DMS153 (cell line): ENCODE results near the gene CDC73.
"Not testable (repeated sequence)": the region's sequence is repeated elsewhere in the genome, so short reads cannot be mapped to it uniquely, and the experiment has no call there.

ENCODE experiments used
- DNase-seq: peaks from one replicate; lab custom pipeline; 2025; lab: John Stamatoyannopoulos, UW

The CDC73 gene

GRCh38 chr1:193113992-193114332 lies 7.9 kb upstream of the CDC73 start:
- DNase-seq: no peak

DNA sequence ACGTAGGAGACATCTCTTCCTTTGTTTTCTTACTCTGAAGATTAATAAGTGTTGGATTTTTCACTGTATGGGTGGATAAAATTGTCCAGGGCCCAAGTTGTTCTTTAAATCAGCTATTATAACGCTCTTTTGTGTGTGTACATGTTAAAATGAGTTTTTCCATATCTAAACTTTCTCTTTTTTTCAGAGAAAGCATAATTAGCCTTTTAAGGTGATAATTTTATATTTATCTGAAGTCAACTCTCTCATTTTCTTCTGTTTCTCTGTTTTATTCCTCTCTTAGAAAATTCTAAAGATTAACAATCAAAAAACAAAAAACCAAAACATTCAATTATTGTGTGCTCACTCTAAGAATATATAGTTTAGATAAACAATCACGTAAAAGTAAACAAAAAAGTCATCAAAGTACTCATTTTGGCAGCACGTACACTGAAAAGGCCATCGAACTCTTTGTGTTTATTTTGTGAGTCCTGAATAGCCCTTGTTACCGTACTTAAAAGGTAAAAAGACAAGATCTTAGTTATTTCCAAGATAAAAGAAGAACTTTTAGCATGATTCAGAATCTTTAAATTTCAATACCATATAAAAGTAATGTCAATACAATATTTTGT lies 7.2 kb upstream of the CDC73 start:
- no peak for DNase-seq

DNA sequence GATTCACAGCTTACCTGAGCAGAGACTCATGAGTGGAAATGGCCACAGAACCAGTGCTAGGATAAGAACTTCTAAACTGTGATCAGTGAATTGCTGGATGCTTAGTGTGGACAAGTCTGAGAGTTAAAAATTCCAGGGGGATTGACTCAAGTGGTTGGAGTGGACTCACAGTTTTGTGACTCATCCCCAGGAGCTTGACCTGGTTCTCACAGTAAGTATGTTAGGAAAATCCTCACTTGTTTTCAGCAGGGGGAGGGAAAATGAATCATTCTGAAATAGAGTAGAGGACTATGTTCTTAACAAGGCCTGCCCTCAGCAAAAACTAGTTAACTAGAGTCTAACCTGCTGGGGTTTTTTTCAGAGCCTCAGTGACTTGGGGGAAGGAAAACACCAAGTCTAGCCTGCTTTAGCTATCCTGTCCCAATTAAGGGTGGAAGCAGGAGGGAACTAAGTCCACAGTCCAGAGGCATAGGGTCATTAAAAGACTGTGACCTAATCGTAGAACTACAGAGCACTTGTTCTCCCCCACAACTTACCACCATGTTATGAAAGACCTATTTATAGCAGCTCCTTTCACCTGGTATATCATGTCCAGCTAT lies 6.1 kb upstream of the CDC73 start:
- no peak for DNase-seq

- not testable (repeated sequence) for DNase-seq
These were observed 4.7 kb upstream of the CDC73 start for GRCh38 chr1:193117167-193117566.

GRCh38 chr1:193118194-193118593 lies 3.6 kb upstream of the CDC73 start:
- DNase-seq: no peak

DNA sequence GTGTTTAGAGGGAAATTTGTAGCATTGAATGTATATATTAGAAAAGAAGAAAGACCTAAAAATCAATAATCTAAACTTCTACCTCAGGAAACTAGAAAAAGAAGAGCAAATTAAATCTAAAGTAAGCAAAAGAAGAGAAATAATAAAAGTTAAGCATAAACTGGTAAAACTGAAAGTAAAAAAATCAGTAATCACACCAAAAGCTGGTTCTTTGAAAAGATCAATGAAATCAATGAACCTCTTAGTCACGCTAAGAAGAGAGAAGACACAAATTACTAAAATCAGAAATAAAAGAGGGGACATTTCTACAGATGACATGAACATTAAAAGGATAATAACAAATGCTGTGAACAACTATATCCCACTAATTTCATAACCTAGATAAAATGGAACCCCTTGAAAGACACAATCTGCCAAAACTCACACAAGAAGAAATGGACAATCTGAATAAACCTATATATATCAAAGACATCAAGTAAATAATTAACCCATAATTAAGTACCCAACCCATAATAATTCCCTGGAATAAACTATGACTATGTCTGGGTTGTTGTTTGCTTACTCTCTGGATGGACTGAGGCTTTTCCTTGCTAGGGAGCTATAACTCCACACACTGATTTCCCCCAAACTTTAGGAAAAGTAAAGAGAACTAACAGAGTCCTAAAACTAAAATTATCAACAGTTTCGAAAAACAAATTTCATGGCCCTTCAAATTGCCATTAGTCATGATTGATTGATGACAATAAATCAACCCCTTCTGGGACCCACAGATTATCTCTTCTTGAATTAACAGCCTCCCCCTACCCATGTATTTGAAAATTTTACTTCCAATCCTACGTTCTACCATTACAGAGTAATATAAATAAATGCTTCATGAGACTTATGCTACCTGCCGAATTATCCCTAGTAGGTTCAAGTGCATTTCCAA lies 2.8 kb upstream of the CDC73 start:
- DNase-seq: no peak

- DNase-seq: no peak
These were observed 1.1 kb upstream of the CDC73 start for GRCh38 chr1:193120604-193121166.

- DNase-seq: no peak
These were observed 1.9 kb downstream of the CDC73 start for GRCh38 chr1:193123751-193124150.

GRCh38 chr1:193125369-193125768 lies 3.5 kb downstream of the CDC73 start:
- no peak for DNase-seq

GRCh38 chr1:193131266-193131860 lies 9.5 kb downstream of the CDC73 start:
- no peak for DNase-seq

DNA sequence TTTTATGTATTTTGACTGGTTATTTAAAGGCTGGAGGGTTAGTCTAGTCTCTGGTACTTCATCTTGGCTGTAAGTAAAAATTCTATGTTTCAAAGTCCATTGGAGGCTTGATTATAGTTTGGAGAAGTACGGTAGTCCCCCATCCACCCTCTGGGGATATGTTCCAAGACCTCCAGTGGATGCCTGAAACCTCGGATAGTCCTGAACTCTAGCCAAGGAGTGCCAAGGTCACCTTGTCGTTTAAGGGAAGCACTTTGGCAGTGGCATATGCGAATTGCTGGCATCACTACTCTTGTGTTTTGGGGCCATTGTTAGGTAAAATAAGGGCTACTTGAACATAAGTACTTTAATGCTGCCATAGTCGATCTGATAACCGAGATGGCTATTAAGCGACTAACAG lies 18.4 kb downstream of the CDC73 start:
- DNase-seq: no peak

DNA sequence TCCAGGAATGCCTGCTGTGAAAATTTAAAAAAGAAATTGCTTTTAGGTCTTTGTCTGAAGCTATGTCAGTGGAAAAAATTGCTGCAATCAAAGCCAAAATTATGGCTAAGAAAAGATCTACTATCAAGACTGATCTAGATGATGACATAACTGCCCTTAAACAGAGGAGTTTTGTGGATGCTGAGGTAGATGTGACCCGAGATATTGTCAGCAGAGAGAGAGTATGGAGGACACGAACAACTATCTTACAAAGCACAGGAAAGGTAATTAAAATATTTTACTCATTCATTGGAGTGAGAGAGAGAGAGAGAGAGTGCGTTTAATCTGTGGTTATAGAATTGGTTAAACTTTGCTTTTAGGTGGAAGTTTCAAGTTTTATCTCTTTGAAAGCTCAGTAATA lies 20.0 kb downstream of the CDC73 start:
- no peak for DNase-seq

- no peak for DNase-seq
These were observed 20.6 kb downstream of the CDC73 start for GRCh38 chr1:193142409-193142808.

DNA sequence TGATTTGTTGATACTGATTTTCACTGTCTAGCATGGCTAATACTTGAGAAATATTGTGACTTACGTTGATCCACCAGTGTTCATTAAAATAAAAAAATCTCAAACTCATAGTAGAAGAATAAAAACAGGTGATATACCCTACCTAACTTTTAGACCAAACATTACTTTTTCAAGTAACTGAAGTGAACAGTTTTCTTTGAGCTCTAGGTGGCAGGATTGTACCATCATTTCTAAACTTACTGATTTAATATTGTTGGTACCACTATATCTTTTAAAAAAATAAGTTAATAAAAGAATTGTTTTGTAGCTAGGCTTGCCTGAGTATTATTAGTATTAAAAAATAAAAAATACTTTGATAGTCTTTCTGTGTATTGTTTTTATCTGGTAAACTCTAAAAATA lies 21.5 kb downstream of the CDC73 start:
- no peak for DNase-seq

DNA sequence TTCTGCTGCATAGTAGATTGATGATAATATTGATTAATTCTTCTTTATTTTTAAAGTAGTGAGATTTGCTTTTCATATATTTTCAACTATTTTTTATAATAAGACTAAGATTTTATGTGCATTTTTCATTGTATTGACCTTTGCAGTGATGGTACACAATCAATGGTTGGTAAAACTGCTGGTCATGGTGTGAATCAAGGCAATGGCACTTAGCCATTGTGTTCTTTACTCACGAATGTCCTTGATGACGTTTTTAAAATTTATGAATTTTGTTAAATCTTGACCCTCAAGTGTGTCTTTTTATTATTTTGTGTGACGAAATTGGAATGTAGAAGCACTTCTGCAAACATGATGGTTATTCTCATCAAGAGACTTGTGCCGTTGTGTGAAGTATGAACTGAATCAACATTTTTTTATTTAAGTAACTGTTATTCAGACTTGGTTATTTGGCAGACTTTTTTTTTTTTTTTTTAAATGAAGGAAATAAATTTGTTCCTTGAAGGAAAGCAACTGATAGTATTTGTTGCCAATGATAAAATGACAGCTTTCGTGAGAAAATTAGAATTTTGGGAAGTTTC lies 22.6 kb downstream of the CDC73 start:
- no peak for DNase-seq

GRCh38 chr1:193144999-193145398 lies 23.2 kb downstream of the CDC73 start:
- no peak for DNase-seq

DNA sequence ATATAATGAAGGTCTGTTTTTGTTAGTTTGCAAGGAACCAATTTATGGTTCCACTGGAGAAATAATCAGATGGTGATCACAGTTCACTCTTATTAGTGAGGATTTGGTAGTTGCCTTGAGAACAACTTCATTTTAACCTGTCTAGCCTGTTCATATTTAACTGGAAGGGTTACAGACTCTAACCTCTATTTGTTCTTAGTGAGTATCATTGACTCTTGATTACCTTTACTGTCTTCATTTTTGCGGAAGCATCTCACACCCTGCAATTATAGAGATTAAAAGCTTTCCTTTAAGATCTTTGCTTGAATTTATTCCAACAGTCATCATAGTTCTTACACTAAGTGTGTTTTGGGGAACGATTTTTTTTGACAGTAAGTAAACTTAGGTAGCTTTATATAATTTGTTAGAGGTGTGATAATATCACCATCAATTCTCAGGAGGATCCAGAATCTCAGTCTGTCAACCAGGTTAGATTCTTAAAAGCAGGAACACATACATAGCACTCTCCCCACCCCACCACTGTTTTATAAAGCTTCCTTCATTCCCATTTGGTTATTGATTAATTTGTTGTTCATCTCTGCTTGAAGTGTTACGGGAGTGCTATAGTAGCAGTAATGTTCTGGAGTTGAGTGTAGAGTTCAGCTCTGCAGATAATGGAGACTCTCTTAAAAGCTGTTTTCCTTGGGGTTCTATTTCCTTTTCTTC lies 34.4 kb downstream of the CDC73 start:
- no peak for DNase-seq

DNA sequence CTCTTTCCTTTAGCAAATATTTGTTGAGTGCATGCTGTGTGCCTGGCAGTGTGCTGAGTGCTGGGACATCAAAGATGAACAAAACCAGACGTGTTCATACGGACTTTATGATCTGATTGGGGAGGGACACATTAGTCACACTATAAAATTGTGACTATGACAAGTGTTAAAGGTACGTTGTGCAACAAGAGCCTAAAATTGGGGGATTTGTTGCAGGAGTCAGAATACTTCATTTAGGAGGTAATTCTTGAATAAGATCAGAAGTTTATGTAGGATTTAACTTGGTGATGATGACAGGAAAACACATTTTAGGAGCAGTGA lies 35.0 kb downstream of the CDC73 start:
- DNase-seq: no peak

GRCh38 chr1:193157360-193157759 lies 35.5 kb downstream of the CDC73 start:
- DNase-seq: no peak

DNA sequence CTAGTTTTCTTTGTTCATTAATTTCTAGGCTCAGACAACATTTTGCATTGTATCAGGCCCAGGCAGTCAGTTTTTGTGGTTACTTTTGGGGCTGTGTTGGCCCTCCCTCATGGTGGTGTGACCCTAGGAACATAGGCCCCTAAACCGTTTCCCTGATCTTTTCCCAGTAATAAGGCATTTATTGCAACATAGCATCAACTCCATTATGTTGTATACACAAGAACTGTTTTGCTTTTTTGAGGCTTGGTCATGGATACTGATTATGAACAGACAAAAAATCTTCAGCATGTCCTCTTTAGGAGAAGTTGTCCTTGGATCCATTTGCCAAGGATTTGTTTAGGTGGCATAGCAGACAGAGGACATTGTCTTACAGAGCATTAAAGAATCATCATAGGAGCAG lies 54.3 kb downstream of the CDC73 start:
- no peak for DNase-seq

DNA sequence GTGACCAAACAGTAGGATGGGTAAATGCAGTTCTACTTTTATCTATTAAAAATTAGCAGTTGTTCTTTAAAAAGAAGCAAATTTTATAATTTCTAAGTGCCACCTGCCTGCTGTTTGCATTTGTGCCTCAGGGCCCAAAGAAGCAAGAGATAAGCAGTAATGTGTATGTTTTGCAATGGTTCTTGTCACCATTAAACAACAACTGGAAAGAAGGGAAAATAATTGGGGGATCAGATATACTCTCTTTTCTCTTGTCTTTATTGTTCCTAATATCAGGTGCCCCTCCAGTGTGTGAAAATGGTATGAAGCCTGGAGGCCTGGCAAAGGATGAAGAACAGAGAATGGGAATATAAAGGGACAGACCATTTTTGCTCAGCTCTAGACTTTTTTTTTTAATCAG lies 55.0 kb downstream of the CDC73 start:
- no peak for DNase-seq

GRCh38 chr1:193179094-193179493 lies 57.3 kb downstream of the CDC73 start:
- DNase-seq: no peak
